ENCODE results near the gene FAIM2. TPM values are rescaled to one million over a fixed set of nuclear protein-coding genes. Genes with fewer than 3 reads are reported as not detected.

Gene FAIM2
- total RNA-seq, 1 donor from 2014 or later, result 10.4 TPM

GRCh38 chr12:49939707-49940106 is 36.0 kb upstream of the FAIM2 start:
- no peak for DNase-seq (ENCODE audit: low spot score)

- DNase-seq (ENCODE audit: low spot score), result peak; percentile 42
These were observed 35.6 kb upstream of the FAIM2 start for GRCh38 chr12:49939307-49939706.

DNA sequence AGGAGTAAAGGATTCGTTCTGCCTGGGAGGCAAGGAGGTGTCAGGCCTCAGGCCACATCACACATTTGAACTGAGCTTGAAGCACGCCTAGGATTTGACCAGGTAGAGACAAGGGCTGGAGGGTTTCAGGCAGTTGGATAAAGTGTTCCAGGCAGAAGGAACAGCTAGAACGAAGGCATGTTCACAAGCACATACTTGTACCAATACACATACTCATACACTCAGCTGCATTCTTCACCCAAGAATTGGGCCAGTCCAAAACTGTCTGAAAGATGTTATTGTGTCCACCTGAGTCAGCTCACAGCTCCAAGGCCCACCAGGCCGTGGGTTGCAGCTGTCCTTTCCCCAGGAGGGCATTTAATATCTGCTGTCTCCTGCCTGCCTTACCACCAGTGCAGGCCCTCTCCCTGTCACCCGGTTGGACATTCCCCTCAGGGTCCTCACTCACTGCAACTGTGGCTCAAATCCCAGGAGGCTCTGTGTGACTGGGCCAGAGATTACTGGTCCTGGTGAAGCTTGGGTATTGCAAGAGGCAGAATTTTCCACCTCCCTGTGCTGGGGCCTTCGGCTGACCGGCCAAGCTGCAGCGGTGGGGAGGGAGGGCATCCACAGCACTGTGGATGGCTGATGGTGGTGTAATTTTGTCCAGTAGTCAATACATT is 34.1 kb upstream of the FAIM2 start:
- peak; percentile 35 for DNase-seq (ENCODE audit: low spot score)

DNA sequence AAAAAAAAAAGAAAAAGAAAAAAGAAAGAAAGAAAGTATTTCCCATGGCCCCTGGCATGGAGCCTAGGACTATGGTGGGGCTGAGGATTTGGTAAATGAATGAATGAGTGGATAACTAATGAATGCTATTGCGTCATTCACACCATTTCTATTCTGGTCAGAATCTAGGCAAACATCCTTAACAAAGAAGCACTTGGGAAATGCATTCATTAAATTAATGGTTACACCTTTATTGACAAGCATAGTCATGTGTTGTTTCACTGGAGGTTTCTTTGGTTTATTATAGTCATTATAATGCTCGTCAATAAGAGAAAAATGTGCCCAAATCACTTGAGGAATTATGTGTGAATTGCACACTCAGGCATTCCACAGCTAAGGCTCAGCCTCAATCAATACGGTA is 33.2 kb upstream of the FAIM2 start:
- DNase-seq (ENCODE audit: low spot score), result no peak

- DNase-seq (ENCODE audit: low spot score), result no peak
These were observed 30.8 kb upstream of the FAIM2 start for GRCh38 chr12:49934505-49934904.

DNA sequence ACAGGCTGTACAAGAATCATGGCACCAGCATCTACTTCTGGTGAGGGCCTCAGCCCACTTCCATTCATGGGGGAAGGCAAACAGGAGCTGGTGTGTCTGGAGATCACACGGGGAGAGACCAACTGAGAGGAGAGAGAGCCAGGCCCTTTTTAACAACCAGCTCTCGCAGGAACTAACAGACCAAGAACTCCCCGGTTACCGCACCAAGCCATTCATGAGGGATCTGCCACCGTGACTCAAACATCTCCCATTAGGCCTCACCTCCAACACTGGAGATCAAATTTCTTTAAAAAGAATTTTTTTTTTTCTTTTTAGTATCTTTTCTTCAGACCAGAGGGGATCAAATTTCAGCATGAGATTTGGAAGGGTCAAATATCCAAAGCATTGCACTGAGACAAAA is 30.1 kb upstream of the FAIM2 start:
- DNase-seq (ENCODE audit: low spot score), result peak; percentile 56

- DNase-seq (ENCODE audit: low spot score), result no peak
These were observed 28.9 kb upstream of the FAIM2 start for GRCh38 chr12:49932533-49933130.

- no peak for DNase-seq (ENCODE audit: low spot score)
These were observed 28.3 kb upstream of the FAIM2 start for GRCh38 chr12:49932023-49932422.

DNA sequence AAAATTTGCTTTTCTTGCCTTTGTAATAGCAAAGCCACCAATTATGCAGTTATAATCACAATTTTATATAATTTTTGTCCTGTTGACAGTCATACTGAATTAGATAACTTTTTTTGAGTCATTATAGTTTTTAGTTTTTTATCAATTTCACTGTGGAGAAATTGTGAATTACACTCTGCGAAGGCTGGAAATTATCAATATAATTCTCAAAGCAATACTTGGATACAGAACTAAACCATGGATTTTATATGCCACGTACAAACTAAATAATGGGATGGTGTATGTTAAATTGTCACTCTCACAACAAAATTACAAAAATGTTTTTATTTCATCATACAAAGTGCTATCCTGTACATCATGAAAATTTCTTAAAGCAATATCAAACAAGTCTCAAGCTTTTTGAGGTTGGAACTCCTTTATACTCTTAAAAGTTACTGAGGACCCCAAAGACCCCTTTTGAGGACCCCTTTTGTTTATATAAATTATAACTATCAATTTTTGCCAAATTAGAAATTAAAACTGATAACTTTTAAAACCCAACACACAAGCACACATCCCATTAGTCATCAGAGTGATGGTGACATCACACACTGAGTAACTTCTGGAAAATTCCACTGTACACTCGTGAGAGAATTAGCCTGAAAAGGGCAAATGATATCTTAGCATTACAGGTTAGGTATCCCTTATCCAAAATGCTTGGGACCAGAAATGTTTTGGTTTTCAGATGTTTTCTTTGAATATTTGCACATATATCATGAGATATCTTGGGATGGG is 27.0 kb upstream of the FAIM2 start:
- DNase-seq (ENCODE audit: low spot score), result no peak

GRCh38 chr12:49929581-49929980 is 25.9 kb upstream of the FAIM2 start:
- no peak for DNase-seq (ENCODE audit: low spot score)

- no peak for DNase-seq (ENCODE audit: low spot score)
These were observed 24.8 kb upstream of the FAIM2 start for GRCh38 chr12:49928471-49928870.

DNA sequence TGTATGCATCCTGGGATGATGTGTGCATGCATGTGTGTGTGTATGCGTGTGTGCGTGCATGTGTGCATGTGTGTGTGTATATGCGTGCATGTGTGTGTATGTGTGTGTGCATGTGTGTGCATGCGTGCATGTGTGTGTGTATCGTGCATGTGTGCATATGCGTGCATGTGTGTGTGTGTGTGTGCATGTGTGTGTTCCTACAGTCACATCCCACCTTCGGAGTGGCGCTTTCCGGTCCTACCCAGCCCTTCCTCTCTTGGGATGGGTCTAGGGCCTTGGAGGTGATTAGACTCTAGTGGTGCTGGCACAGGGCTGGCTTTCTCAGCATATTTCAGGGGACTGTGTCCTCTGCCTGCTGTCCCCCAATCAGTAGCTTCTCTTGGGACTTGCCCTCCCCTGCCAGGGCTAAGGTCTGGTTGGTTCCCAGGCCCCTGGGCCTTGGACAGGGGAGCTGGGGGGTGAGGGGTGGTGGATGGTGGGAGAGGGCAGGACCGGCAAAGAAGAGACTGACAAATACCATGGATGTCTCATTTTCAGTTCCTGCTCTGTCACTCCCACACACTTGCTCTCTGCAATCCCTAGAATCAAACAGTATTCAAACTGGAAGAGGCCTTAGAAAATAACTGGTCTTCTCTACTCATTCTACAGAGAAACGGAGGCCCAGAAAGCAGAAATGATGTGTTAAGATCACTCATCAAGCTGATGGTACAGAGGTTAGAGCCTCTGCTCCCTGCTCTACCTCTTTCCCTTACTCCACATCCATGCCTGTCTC is 21.9 kb upstream of the FAIM2 start:
- DNase-seq (ENCODE audit: low spot score), result no peak

- DNase-seq (ENCODE audit: low spot score), result no peak
These were observed 21.0 kb upstream of the FAIM2 start for GRCh38 chr12:49924628-49925246.

DNA sequence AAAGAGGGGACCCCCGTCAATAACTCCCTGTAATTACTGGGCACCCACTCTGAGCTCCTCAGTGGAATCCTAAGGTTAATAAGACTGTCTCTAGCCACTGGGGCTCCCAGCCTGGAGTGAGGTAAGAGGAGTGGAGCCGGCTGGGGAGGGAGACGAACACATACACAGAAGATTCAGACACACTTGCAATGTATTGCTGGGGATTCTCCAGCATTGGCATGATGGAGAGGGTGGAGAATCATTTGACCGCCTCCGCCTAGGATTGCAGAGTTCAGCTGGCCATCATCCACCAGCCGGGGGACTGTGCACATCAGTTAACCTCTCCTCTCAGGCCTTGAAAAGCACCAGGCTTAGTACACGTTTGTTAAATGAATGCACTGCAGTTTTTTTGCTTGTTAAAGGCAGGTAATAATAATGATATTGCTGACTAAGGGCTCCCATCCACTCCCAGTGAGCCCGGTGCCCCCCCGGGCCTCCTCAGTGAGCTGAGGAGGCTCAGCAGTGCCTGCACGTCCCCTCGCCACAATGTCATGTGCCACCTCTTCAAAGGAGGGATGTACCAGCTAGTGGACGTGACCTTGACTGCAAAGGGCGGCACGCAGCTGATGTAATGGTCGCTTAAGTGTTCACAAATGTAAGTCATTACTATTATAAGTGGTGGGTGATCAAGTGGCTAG is 20.3 kb upstream of the FAIM2 start:
- peak; percentile 41 for DNase-seq (ENCODE audit: low spot score)

DNA sequence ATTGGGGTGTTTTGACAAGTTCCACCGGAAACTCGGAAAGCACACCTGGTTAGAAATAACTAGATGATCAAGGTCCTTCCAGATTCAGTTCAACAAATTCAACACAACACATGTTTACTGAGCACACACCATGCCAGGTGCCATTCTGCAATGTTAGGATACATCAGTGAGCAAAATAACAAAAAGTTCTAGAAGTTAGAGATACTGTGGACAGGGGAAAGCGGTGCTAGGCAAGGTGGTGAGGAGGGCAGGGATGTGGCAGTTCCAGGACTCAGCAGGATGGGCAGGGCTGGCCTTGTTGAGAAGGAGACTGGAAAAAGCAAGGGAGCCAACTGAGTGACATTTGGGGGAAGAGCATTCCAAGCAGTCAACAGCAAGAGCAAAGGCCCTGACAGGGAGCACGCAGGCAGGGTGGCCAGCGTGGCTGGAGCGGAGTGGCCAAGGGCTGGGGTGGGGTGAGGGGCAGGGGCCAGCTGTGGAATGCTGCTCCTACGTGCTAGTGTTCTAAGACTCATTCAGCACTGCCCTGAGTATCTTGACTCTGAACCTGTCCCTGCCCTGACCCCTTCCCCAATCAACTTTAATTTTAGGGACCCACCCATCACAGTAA is 19.4 kb upstream of the FAIM2 start:
- DNase-seq (ENCODE audit: low spot score), result no peak

- DNase-seq (ENCODE audit: low spot score), result no peak
These were observed 18.8 kb upstream of the FAIM2 start for GRCh38 chr12:49922349-49923034.

DNA sequence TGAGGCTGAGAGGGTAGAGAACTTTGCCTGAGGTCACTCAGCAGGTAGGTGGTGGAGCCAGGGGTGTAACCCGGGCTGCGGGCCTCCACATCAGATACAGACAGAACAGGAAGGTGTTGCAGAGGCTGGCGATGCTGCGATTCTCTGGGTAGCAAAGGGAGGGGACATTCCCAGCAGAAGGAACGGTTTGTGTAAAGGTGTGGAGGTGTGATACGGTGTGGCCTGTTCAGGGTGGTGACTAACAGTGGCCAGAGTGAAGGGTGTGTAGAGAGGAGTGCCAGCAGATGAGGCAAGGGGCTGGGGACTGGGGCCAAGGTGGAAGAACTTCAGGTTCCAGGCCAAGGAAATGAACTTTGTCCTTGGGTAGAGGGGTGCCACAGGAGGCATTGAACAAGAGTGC is 18.2 kb upstream of the FAIM2 start:
- DNase-seq (ENCODE audit: low spot score), result no peak

GRCh38 chr12:49921299-49921698 is 17.6 kb upstream of the FAIM2 start:
- DNase-seq (ENCODE audit: low spot score), result no peak

DNA sequence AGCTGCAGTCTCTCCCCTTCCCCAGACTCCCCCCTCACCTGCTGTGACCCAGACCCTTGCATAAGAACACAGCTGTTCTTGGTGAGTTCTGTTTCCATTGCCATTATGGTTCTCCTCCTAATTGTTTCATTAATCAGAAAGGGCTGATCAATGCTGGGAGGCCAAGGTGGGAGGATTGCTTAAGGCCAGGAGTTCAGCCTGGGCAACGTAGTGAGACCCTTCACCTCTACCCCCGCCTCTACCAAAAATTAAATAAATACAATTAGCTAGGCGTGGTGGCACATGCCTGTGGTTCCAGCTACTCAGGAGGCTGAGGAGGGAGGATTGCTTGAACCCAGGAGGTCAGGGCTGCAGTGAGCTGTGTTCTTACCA is 17.2 kb upstream of the FAIM2 start:
- DNase-seq (ENCODE audit: low spot score), result no peak

- no peak for DNase-seq (ENCODE audit: low spot score)
These were observed 16.7 kb upstream of the FAIM2 start for GRCh38 chr12:49920241-49920914.

Measured in umbilical cord (tissue), 2 donors.